Measurements from ENCODE around the gene MRGPRX3.
"Not testable (repeated sequence)": the region's sequence is repeated elsewhere in the genome, so short reads cannot be mapped to it uniquely, and the experiment has no call there.

Gene MRGPRX3
- 0 reads per million in 3 experiments for total RNA-seq

DNA sequence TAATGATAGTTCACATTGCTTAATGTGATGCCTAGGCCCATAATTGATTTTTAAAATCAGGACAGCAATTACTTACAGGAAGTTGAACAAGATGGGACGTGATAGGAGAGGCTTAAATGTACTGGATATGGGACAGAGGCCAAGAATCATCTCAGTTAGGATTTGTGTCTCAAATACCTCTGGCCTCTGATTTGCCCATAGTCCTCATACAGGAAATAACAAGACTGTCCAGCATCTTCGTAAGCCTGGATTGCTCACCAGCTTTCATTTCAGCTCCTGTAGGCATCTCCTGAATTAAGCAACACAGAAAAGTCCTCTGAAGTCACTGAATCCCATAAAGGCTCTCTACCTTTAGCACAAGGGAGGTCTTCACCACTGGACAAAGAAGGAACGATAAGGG, at the start of gene MRGPRX3:
Gene MRGPRX3 (plus strand): TSS at position 231 of the 400 bp plus-strand sequence. CDS start 4,632 bp downstream, outside the sequence.
- no peak for DNase-seq

GRCh38 chr11:18088366-18088765, 44.0 kb upstream of the MRGPRX3 start:
- DNase-seq: no peak

DNA sequence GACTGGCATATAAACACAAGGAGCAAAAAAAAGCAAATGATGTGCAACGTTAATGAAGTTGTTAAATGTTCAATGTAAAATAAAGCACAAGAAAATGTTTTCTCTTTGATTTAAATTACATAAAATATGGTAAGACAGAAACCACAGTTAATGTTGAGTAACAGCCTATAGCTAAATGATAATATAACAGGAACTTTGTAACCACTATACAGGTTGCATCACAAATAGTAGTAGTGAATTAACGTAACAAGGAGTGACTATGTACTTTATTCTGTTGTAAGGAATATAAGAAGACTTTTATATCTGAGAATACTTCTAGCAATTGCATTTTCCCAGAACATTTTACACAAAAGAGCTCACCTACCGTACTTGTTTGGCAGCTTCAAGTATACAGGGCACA, 43.4 kb upstream of the MRGPRX3 start:
- DNase-seq: no peak

DNA sequence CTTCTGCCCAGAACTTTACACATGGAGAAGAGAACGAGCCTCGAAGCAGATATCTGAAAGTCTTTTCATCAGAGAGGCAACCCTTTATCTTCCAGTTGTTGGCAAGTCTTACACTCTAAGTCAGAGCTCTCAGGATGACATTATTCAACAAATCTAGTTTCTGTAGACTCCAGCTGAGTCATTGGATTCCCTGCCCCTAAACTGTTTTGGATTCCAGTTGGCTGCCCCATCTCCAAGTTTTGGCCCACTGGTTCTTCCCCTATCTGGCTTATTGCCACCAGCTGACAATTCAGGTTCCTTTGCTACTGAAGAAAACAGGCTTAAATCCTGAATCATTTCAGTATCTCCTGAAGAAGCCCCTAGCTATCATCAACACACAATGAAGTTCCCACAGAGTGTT, 40.6 kb upstream of the MRGPRX3 start:
- no peak for DNase-seq

DNA sequence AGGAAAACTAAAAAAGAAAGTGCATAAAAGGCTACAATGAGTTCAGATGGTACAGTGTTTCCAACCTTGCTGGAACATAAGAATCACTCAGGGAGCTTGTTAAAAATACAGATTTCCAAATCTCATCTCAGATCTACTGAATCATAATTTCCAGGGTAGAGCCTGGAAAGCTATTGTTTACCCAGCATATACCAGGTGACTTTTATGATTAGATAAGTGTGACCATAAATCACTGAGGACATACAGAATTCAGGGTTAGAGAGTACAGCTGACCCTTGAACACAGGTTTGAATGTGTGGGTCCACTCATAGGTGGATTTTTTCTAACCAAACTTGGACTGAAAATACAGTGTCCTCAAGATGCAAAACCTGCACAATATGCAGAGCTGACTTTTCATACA, 38.4 kb upstream of the MRGPRX3 start:
- DNase-seq: no peak

- no peak for DNase-seq
Measured at GRCh38 chr11:18100926-18101656, 31.3 kb upstream of the MRGPRX3 start.

DNA sequence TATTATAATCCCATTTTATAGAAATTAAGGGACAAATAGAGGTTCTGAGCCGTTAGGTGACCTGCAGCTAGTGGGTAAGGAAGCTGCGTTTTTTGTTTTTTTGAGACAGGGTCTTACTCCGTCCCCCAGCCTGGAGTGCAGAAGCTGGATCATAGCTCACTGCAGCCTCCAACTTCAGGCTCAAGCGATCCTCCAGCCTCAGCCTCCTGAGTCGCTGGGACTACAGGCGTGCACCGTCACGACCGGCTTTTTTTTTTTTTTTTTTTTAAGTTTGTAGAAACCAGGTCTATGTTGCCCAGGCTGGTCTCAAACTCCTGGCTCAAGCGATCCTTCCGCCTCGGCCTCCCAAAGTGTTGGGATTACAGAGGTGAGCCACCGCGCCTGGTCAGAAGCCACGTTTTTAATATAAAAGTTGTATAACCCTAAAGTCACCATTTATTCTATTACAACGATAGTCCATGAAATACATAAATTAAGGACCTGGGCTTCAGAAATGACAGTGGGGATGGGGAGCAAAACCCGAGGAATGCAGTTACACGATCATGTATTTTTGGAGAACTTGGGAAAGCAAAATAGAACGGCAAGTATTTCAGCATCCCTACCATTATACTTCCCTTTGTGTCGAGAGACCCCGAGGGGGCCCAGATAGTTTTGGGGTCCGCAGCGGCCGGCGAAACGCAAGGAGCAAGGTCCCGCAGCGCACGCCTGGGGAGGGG, 27.1 kb upstream of the MRGPRX3 start:
- no peak for DNase-seq

DNA sequence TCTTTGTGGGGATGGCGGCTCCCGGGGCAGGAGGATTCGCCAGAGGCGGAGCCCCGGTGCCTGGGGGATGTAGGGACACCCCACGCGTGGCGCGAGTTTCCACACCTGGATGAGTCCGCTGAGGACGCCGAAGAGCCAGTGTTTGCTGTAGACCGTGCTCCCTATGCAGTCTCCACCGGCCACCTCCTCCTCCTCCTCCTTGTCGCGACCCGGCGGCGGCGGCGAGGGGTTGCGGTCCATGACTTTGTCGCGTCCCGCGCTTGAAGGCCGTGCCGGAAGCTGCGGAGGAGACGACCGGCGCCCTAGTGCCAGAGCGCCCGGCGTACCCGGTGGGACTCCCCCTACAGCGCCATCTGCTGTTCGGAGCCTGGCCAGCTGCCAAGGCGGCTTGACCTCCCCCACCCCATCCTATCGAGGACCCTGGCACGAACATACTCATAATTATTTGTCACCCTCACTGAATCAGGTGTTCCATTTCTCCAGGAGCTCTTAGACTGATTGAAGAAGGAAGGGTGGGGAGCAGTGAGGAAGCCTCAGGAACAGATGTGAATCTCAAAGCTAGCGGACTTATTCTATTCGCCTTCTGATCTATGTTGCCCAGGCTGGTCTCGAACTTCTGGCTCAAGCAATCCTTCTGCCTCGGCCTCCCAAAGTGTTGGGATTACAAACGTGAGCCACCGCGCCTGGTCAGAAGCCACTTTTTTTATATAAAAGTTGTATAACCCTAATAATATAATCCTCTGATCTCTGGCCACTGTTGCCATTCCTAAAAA, 26.4 kb upstream of the MRGPRX3 start, which contains the start of gene SAAL1:
Gene SAAL1 (minus strand): TSS at position 281 of the 773 bp plus-strand sequence. CDS start 41 bp downstream, at position 240.
- peak; percentile 80 for DNase-seq

DNA sequence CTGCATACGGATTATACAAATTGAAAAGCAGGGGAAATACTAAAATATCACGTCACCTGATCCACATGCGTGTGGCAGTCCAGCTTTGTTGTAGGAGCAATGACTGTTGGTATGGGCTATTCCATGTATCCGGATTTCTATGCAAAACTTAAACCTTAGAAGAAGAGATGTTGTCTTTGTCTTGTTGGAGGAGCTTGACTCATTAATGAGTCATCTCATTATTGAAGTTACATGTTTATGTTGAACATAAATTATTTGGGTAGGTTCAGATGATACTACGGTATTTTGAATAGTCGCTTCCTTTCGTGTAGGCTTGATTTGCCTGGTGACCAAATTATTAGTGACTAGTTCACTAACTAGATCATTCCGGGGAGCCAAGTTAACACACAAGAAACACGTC, 25.7 kb upstream of the MRGPRX3 start:
- DNase-seq: no peak

DNA sequence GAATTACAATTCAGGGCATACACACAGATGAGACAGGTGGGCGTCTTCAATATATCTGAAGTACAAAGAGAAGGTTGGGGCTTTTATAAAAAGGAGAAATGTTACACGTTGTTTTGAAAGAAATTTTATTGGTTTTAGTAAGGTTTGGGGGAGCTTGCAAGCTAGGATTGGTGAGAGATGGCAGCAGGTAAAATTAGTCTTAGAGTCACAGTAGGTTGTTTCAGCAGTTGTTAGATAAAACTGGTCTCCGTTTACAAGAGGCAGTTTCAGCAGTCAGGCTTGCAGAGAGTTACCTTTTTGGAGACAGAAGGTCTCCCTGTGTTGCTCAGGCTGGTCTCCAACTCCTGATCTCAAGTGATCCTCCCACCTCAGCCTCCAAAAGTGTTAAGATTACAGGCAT, 24.1 kb upstream of the MRGPRX3 start:
- no peak for DNase-seq

DNA sequence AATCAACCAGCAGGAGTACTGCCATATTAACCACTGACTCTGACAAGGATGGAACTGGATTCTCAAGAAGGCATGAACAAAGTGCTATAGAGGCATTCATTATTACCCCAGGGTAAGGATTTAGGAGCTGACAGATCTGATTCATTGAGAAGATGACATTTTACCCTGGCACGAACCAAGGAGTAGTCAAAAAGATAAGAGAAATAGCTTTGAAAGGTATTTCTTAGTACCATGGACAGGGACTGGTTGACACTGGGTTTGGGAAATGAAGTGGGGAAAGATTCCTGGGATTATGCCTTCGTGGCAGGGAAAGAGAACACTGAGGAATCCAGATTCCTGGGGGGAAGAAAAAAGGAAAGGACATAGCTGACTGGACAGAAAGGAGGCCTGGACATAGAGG, 21.4 kb upstream of the MRGPRX3 start:
- no peak for DNase-seq

DNA sequence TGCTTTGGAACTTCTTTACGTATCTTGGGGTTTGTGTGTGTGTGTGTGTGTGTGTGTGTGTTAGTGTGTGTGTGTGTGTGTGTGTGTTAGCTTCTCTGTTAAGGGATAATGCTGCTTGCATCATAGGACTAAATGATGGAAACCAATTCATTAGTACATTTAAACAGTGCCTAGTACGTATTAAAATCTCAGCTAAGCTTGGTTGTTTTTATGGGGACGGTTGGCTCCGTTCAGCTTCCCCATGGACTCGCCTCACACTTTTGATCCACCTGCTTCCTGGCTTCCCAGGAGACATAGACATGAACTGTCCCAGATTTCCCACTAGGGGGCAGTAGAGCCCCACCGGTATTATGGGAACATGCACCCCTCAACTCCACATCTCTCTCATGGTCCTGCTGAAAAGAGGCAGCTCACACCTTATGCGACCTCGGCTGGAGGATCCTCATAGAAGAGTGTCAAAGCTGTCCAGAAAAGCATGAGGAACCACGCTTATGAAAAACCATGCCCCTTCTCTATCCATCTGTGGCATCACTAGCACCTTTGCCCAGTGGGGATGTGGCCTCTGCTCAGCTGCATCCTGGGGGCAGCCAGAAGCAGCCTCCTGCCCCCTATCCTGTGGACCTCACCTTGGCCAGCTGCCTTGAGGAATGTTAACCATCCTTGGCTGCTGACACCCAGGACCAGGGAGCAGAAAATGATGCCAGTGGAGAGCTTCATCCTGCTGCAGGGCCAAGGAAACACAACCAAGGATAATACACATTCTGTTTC, 16.8 kb upstream of the MRGPRX3 start:
- peak; percentile 58 for DNase-seq

DNA sequence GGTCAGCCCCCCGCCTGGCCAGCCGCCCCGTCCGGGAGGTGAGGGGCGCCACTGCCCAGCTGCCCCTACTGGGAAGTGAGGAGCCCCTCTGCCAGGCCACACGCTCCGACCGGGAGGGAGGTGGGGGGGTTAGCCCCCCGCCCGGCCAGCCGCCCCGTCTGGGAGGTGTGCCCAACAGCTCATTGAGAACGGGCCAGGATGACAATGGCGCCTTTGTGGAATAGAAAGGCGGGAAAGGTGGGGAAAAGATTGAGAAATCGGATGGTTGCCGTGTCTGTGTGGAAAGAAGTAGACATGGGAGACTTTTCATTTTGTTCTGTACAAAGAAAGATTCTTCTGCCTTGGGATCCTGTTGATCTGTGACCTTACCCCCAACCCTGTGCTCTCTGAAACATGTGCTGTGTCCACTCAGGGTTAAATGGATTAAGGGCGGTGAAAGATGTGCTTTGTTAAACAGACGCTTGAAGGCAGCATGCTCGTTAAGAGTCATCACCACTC, 11.0 kb upstream of the MRGPRX3 start:
- DNase-seq: not testable (repeated sequence)

DNA sequence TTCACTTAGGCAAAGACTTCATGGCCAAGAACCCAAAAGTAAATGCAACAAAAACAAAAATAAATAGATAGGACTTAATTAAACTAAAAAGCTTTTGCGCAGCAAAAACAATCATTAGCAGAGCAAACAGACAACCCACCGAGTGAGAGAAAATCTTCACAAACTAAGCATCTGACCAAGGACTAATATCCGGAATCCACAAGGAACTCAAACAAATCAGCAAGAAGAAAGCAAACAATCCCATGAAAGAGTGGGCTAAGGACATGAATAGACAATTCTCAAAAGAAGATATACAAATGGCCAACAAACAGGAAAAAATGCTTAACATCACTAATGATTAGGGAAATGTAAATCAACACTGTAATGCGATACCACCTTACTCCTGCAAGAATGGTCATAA, 1.3 kb upstream of the MRGPRX3 start:
- DNase-seq: not testable (repeated sequence)

DNA sequence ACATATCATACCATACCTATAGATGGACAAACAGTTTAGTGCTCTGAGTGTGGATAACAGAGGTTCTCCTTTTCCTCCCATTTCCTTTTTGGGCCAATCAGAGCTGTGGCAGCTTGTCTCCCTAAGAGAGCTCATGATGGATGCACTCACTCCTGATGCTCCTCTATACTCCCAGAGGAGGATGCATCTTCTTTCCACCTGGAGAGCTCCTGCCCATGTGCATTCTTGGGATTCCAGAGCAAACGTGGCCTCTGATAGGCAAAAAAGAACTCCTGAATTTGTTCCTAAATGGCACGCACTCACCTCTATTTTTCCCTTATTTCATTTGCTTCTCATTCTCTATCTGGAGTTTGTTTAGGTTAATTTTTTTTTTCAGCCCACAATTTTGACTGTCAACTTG, 2.9 kb downstream of the MRGPRX3 start:
- no peak for DNase-seq

GRCh38 chr11:18137186-18137800, 4.9 kb downstream of the MRGPRX3 start:
- DNase-seq: no peak

DNA sequence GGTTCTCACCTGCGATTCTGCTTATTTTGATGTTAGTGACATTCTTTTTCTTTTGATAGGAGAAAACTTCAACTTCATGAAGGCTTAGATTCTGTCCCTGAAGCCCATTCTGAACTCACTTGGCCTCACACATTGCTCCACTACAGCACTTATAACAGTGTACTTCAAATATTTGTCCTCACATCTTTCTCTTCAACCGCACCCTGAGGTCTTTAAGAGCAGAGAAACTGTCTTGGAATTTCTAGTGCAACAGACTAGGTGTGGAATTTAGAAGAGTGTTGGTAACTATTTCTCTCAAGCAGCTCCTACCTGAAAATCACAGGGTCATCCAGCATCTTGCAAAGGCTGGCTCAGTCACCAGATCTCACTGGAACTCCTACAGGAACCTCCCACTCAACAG, 7.8 kb downstream of the MRGPRX3 start:
- DNase-seq: no peak

GRCh38 chr11:18144243-18144642, 11.9 kb downstream of the MRGPRX3 start:
- DNase-seq: no peak

GRCh38 chr11:18145025-18145424, 12.7 kb downstream of the MRGPRX3 start:
- no peak for DNase-seq

DNA sequence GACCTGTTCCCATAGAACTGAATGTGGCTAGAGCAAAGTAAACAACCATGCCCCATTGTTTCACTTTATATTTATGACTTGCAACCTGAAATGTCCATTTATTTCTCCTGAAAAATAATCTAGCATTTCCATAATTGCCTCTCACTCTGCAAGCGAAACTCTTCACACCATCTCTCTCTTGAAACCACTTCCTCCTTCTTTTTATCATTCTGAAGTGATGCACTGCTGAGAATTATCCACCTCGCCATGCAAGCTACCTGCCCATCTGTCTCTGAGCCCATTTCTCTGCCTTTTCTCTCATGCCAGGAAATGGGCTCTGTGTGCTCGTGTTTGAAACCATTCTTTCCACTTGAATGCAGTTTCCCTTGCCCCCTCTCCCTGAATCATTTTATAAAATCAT, 13.5 kb downstream of the MRGPRX3 start:
- no peak for DNase-seq

GRCh38 chr11:18151581-18151980, 19.2 kb downstream of the MRGPRX3 start:
- DNase-seq: no peak

GRCh38 chr11:18168372-18168771, 36.0 kb downstream of the MRGPRX3 start:
- no peak for DNase-seq
